Body of pancreas (tissue), 4 donors: ENCODE results near the gene GPR141. TPM values are rescaled to one million over a fixed set of nuclear protein-coding genes. Genes with fewer than 3 reads are reported as not detected.

Experiments
- ATAC-seq: fragments of 150-250 bp; one replicate; pipeline ENCODE4 v1.9.1; 2016
- DNase-seq, 4 donors: peaks; one replicate each; pipeline ENCODE4 v3.0.0-alpha.2; 2019
- H3K27ac ChIP-seq, 4 donors: fragments of 200-600 bp; sonication (generic); 1 replicate in 3 of 4; 2 replicates in 1 of 4; pipeline versions ENCODE4 v1.5.1 to v1.6.1; 2016 to 2019; ENCODE audit warnings: mild to moderate bottlenecking in 1 of 4, mixed read lengths in 1 of 4, moderate library complexity in 1 of 4
- H3K27me3 ChIP-seq, 2 donors: fragments of 200-600 bp; sonication (generic); one replicate each; pipeline ENCODE4 v1.6.0; 2016; ENCODE audit warnings: mild to moderate bottlenecking in 1 of 2
- H3K36me3 ChIP-seq, 2 donors: fragments of 200-600 bp; sonication (generic); replicated peaks in 1 of 2; 2 replicates each; pipeline ENCODE4 v1.5.1; 2016; ENCODE audit warnings: low read depth in 2 of 2; ENCODE audit not compliant: insufficient read depth in 1 of 2
- H3K4me1 ChIP-seq: fragments of 200-600 bp; sonication (generic); one replicate; pipeline ENCODE4 v1.6.0; 2016
- H3K4me3 ChIP-seq, 2 donors: fragments of 200-600 bp; sonication (generic); 1 replicate in 1 of 2; 2 replicates in 1 of 2; pipeline ENCODE4 v1.5.1; 2016 to 2019
- H3K9me3 ChIP-seq, 3 donors: fragments of 200-600 bp; sonication (generic); 1 replicate in 2 of 3; 2 replicates in 1 of 3; pipeline ENCODE4 v1.5.1; 2016
- POLR2A ChIP-seq, 3 donors: fragments of 450-650 bp; IDR thresholded peaks; one replicate each; pipeline ENCODE4 v1.6.1; 2016; ENCODE audit warnings: antibody characterized with exemption in 3 of 3, mild to moderate bottlenecking in 2 of 3
- WGBS, 2 donors: methylation state at CpG; one replicate each; pipeline ENCODE4 v1.1.5; 2017; 5-methylcytosine and 5-hydroxymethylcytosine counted together
- intact Hi-C: fragments of 100-400 bp; cut with DNase I; formaldehyde crosslinking; loops from one replicate; pipeline ENCODE4 v1.15.1; 2023
- total RNA-seq, 2 donors: library from RNA; depleted of rRNA; stranded (reverse); fragments of >200 nt; gene quantifications; one replicate each; pipeline ENCODE4 v1.1.0, GENCODE V29; 2016
- TF ChIP-seq, protein P1 (sequence below), 7 experiments: fragments of 450-650 bp in 4 of 7; fragments of 200-600 bp in 3 of 7; sonication (generic) in 3 of 7; IDR thresholded peaks; one replicate each; pipeline ENCODE4 v1.5.1; 2016 to 2019; ENCODE audit warnings: antibody characterized with exemption in 7 of 7

The GPR141 gene
- total RNA-seq, 2 donors from 2014 or later, result 6.3 TPM; not detected in 1

DNA sequence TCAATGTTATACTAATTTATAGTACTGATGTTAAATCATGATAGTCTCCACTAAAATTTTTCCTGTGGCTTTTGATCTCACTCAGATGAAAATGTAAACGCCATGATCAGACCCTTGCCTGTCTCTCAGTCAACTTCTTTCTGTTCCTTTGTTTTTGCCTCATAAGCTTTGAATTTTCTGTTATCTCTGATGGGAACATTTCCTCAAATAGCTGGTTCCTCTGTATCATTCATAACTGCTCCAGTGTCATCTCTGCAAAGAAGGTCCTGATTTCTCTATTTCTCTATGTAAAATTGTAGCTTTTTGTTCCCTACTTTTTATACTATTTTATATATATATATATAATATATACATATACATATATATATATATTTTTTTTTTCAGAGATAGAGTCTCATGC is 67.5 kb downstream of the GPR141 start:
- 20 to 59% methylated on average over 1 of the region's 1 CpG for WGBS, 2 donors
- H3K4me1 ChIP-seq, result no peaks in the 10 kb centered on the region
- H3K27me3 ChIP-seq, result no peaks in the 10 kb centered on the region
- H3K27ac ChIP-seq, result no peak overlapping the region
- ATAC-seq (no peak), DNase-seq (no peak)
- intact Hi-C loops, result no loop called here
- no peak for TF ChIP-seq POLR2A (IDR thresholded peaks at IDR 0.05)
- TF ChIP-seq, protein P1, sequence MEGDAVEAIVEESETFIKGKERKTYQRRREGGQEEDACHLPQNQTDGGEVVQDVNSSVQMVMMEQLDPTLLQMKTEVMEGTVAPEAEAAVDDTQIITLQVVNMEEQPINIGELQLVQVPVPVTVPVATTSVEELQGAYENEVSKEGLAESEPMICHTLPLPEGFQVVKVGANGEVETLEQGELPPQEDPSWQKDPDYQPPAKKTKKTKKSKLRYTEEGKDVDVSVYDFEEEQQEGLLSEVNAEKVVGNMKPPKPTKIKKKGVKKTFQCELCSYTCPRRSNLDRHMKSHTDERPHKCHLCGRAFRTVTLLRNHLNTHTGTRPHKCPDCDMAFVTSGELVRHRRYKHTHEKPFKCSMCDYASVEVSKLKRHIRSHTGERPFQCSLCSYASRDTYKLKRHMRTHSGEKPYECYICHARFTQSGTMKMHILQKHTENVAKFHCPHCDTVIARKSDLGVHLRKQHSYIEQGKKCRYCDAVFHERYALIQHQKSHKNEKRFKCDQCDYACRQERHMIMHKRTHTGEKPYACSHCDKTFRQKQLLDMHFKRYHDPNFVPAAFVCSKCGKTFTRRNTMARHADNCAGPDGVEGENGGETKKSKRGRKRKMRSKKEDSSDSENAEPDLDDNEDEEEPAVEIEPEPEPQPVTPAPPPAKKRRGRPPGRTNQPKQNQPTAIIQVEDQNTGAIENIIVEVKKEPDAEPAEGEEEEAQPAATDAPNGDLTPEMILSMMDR (IDR thresholded peaks at IDR 0.05), result no peak
- no peaks in the 10 kb centered on the region for H3K9me3 ChIP-seq
- no peaks in the 10 kb centered on the region for H3K36me3 ChIP-seq
- no peak overlapping the region for H3K4me3 ChIP-seq

- Histone ChIP-seq H3K27me3 (no peaks in the 10 kb centered on the region), H3K4me3 (no peak overlapping the region), H3K4me1 (no peaks in the 10 kb centered on the region), H3K9me3 (no peaks in the 10 kb centered on the region), H3K27ac (no peak overlapping the region), H3K36me3 (no peaks in the 10 kb centered on the region)
- WGBS, 2 donors, result 0 to 77% methylated on average over 1 of the region's 1 CpG
- TF ChIP-seq POLR2A (IDR thresholded peaks at IDR 0.05), result no peak
- TF ChIP-seq, protein P1 (IDR thresholded peaks at IDR 0.05), result no peak
- intact Hi-C loops, result no loop called here
- DNase-seq (no peak), ATAC-seq (no peak)
These were observed 70.0 kb downstream of the GPR141 start for GRCh38 chr7:37753398-37754050.

- Histone ChIP-seq H3K27me3 (no peaks in the 10 kb centered on the region), H3K4me1 (no peaks in the 10 kb centered on the region), H3K4me3 (peak overlapping the region in 1 of 2 donors; percentile 17), H3K27ac (no peak overlapping the region), H3K36me3 (no peaks in the 10 kb centered on the region), H3K9me3 (no peaks in the 10 kb centered on the region)
- intact Hi-C loops, result no loop called here
- TF ChIP-seq, protein P1 (IDR thresholded peaks at IDR 0.05), result no peak
- no peak for TF ChIP-seq POLR2A (IDR thresholded peaks at IDR 0.05)
- WGBS, 2 donors, result 50 to 53% methylated on average over 5 of the region's 5 CpGs
- DNase-seq (no peak), ATAC-seq (no peak)
These were observed 73.4 kb downstream of the GPR141 start for GRCh38 chr7:37756797-37757551.

GRCh38 chr7:37757563-37757962 is 74.0 kb downstream of the GPR141 start:
- no peak for ATAC-seq
- H3K27ac ChIP-seq, result no peak overlapping the region
- H3K4me3 ChIP-seq, result no peak overlapping the region
- no peaks in the 10 kb centered on the region for H3K9me3 ChIP-seq
- intact Hi-C loops, result no loop called here
- H3K4me1 ChIP-seq, result no peaks in the 10 kb centered on the region
- H3K27me3 ChIP-seq, result no peaks in the 10 kb centered on the region
- DNase-seq, result no peak
- 76 to 84% methylated on average over 3 of the region's 3 CpGs for WGBS, 2 donors
- TF ChIP-seq, protein P1 (IDR thresholded peaks at IDR 0.05), result no peak
- TF ChIP-seq POLR2A (IDR thresholded peaks at IDR 0.05), result no peak
- no peaks in the 10 kb centered on the region for H3K36me3 ChIP-seq
